Erythroblast (primary cell): ENCODE results near the gene RBM23.

ENCODE experiments used
- GATA1 ChIP-seq: IDR thresholded peaks from 2 replicates; pipeline ENCODE4 v1.6.1; 2011; ENCODE audit warnings: low read depth, mild to moderate bottlenecking, control low read depth, low read length, moderate library complexity
- POLR2A ChIP-seq: IDR thresholded peaks from 2 replicates; pipeline ENCODE4 v1.6.1; 2011; ENCODE audit warnings: mild to moderate bottlenecking, low read length

GRCh38 chr14:22882064-22882463, 36.9 kb downstream of the RBM23 start:
- TF ChIP-seq POLR2A (no peak), GATA1 (no peak)
